ENCODE results near the gene AKAP3. TPM values are rescaled to one million over a fixed set of nuclear protein-coding genes. Genes with fewer than 3 reads are reported as not detected.

Gene AKAP3
- total and polyA plus RNA-seq, 8 donors = 0.29 to 1.3 (median 0.48) TPM; not detected in 2

DNA sequence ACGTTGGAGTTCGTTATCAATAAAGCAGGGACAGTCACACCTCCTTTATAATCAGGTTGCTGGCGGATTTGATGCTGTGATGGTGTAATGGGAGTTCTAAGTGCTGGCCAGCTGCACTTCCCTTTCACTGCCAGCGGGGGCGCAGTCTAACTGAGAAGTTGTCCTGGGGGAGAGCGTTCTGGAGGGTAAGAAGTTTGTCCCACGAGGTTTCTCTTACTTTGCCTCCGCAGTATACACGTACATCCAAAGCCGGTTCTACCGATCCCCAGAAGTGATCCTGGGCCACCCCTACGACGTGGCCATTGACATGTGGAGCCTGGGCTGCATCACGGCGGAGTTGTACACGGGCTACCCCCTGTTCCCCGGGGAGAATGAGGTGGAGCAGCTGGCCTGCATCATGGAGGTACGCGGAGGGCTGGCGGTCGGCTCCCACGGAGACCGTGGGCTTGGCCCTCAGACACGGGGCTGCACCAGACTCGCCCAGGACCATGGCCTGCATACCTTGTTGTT lies 44.1 kb downstream of the AKAP3 start:
- intact Hi-C loops (cut with DNase I; ENCODE audit: low total_unique reads) = no loop called here
- peak overlapping the region in 4 of 5 donors; percentile 69 to 85 (median 77) for H3K27ac ChIP-seq
- peak; percentile 84 to 94 for DNase-seq
- H3K4me1 ChIP-seq = peaks cover 0 to 25% (median 20%) of the 10 kb centered on the region in 4 donors
- no peaks in the 10 kb centered on the region for H3K9me3 ChIP-seq
- peaks cover 0 to 27% (median 7%) of the 10 kb centered on the region in 4 donors for H3K36me3 ChIP-seq
- no peaks in the 10 kb centered on the region for H3K27me3 ChIP-seq
- H3K4me3 ChIP-seq = peak overlapping the region; percentile 68 to 84 (median 76)
- WGBS, 5 donors = 0 to 2% (median 1%) methylated on average over 24 to 25 of the region's 25 CpGs
- TF ChIP-seq EP300 (IDR thresholded peaks at IDR 0.05) (no peak), POLR2AphosphoS5 (IDR thresholded peaks at IDR 0.05) (peak; percentile 52 to 78 (median 62))
- TF ChIP-seq, protein P1, sequence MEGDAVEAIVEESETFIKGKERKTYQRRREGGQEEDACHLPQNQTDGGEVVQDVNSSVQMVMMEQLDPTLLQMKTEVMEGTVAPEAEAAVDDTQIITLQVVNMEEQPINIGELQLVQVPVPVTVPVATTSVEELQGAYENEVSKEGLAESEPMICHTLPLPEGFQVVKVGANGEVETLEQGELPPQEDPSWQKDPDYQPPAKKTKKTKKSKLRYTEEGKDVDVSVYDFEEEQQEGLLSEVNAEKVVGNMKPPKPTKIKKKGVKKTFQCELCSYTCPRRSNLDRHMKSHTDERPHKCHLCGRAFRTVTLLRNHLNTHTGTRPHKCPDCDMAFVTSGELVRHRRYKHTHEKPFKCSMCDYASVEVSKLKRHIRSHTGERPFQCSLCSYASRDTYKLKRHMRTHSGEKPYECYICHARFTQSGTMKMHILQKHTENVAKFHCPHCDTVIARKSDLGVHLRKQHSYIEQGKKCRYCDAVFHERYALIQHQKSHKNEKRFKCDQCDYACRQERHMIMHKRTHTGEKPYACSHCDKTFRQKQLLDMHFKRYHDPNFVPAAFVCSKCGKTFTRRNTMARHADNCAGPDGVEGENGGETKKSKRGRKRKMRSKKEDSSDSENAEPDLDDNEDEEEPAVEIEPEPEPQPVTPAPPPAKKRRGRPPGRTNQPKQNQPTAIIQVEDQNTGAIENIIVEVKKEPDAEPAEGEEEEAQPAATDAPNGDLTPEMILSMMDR (IDR thresholded peaks at IDR 0.05) = peak in 5 of 7 experiments; percentile 88 to 99 (median 97)

DNA sequence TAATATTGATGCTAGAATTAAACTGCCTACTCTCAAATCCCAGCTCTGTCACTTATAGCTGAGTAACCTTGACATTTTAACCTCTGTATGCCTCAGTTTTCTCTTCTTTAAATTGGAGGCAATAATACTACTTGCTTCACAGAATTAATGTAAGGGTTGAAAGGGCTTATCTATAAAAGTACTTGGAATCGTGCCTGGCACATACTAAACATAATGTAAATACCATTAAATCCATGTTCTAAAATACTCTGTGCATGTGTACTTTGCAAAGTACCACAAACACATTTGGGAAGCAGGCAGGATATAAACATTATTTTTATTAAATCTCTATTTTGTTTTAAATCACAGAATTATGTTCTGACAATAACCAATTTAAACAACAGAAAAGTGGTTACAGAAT lies 44.9 kb downstream of the AKAP3 start:
- H3K9me3 ChIP-seq = no peaks in the 10 kb centered on the region
- intact Hi-C loops (cut with DNase I; ENCODE audit: low total_unique reads) = no loop called here
- peaks cover 0 to 25% (median 20%) of the 10 kb centered on the region in 4 donors for H3K4me1 ChIP-seq
- peaks cover 0 to 20% (median 7%) of the 10 kb centered on the region in 4 donors for H3K36me3 ChIP-seq
- H3K27me3 ChIP-seq = no peaks in the 10 kb centered on the region
- no peak for DNase-seq
- H3K27ac ChIP-seq = no peak overlapping the region
- 6 to 18% (median 10%) methylated on average over 1 of the region's 1 CpG for WGBS, 5 donors
- TF ChIP-seq POLR2AphosphoS5 (IDR thresholded peaks at IDR 0.05) = no peak
- no peak for TF ChIP-seq POLR2A (IDR thresholded peaks at IDR 0.05)
- TF ChIP-seq, protein P1 (IDR thresholded peaks at IDR 0.05) = no peak
- TF ChIP-seq EP300 (IDR thresholded peaks at IDR 0.05) = no peak
- H3K4me3 ChIP-seq = no peak overlapping the region

DNA sequence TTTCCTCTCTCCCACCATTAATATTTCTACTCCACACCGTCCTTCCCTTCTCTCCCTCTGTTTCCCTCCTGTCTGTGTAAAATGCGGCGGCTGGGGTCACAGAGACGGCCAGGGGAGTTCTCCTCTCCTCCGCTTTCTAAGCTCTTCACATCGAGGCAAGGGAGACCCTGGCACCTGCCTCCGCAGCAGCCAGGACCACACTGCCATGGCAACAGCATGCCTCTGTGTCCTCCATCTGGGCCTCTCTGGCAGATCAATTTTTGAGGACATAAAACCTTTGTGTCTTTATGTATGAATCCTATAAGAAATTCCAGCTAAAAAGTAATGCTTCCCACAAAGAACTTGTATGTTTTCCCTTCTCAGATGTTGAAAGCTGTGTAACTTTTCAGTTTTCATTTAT lies 45.4 kb downstream of the AKAP3 start:
- TF ChIP-seq, protein P1 (IDR thresholded peaks at IDR 0.05) = no peak
- 62 to 69% (median 66%) methylated on average over 7 of the region's 7 CpGs for WGBS, 5 donors
- Histone ChIP-seq H3K9me3 (no peaks in the 10 kb centered on the region), H3K36me3 (peaks cover 0 to 14% (median 6%) of the 10 kb centered on the region in 4 donors), H3K27ac (no peak overlapping the region), H3K4me1 (peaks cover 0 to 25% (median 20%) of the 10 kb centered on the region in 4 donors), H3K4me3 (no peak overlapping the region), H3K27me3 (no peaks in the 10 kb centered on the region)
- intact Hi-C loops (cut with DNase I; ENCODE audit: low total_unique reads) = no loop called here
- no peak for DNase-seq

DNA sequence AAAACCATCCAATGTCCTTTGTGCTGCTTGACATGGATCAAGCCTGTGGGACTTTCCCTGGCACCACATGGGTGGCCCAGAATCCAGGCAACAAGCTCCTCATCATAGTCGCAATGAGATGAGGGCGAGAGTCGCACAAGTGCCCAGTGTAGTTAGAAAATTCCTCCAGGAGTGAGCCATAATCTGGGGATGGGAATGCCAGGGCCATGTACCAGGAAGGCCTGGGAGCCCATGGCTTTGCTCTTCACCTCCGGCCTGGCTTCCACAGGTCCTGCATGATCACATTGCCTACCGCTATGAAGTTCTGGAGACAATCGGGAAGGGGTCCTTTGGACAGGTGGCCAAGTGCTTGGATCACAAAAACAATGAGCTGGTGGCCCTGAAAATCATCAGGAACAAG lies 53.0 kb downstream of the AKAP3 start:
- intact Hi-C loops (cut with DNase I; ENCODE audit: low total_unique reads) = no loop called here
- Histone ChIP-seq H3K4me1 (peaks cover 0 to 5% (median 0%) of the 10 kb centered on the region in 4 donors), H3K4me3 (no peak overlapping the region), H3K36me3 (no peaks in the 10 kb centered on the region), H3K27ac (no peak overlapping the region), H3K27me3 (no peaks in the 10 kb centered on the region), H3K9me3 (no peaks in the 10 kb centered on the region)
- TF ChIP-seq POLR2A (IDR thresholded peaks at IDR 0.05) = no peak
- TF ChIP-seq, protein P1 (IDR thresholded peaks at IDR 0.05) = no peak
- no peak for TF ChIP-seq POLR2AphosphoS5 (IDR thresholded peaks at IDR 0.05)
- no peak for TF ChIP-seq EP300 (IDR thresholded peaks at IDR 0.05)
- WGBS, 5 donors = 89 to 98% (median 95%) methylated on average over 6 of the region's 6 CpGs
- DNase-seq = no peak
